HG03442 (cell line): ENCODE measurements around the gene TMEM238L.

Experiments used
- ATAC-seq: cut with Tn5 transposase; IDR thresholded peaks from one replicate; pipeline ENCODE4 v1.9.1; 2021; ENCODE audit warnings: mild to moderate bottlenecking, moderate library complexity; ENCODE audit not compliant: unreplicated experiment

The TMEM238L gene

DNA sequence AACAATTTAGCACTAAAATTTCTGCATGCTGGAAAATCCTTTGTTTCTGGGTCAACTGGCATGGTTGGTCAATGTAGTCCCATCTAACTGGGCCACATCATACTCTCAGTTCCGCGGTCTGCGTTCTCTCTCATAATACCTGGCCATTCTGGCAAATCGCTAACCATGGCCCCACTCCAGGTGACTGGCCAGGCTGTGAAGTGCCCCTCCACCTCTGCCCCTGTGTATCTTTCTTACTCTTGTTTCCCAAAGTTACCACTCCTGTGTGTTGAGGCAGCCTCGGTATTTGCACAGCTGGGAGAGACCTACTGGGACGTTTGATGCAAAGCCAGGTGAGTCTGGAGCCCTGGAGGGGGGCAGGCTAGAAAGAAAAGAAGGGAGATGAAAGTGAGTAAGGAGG, 2.0 kb upstream of the TMEM238L start:
- ATAC-seq = no peak

DNA sequence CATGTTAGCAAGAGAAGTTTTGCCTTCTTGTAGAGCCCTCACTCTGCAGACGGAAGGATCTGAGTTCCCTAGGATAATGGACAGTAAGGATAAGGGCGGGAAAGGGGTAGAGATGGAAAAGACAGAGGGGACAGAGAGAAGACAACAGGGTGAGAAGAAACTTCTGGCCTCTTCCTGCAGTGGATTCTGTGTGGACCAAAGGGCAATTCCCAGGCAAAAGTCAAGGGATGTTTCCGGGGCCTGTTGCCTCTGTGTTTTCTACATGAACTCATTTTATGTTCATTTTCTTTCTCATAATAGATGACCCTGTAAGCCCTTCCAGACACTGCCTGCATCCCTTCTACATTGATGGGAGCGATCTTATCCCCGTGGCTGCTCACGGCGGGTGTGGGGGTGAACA, 647 bp upstream of the TMEM238L start:
- no peak for ATAC-seq

DNA sequence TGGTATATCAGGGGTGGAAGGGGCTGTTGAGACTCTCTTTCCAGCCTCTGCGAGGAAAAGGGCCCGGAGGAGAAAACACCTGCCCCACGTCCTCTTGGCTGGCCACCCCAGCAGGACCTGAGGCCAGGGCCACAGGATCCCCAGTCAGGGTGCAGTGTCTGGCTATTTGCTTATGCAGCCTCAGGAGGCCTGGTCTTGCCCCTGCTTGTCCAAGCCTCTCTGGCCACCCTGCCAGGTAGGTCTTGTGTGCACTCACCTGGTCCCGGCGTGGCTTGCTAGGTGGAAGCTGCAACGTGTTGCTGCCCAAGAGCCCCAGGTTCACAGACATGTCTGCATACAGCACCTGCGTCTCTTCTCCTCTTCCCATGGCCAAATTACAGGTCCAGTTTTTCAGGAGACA, 549 bp downstream of the TMEM238L start:
- ATAC-seq = no peak

DNA sequence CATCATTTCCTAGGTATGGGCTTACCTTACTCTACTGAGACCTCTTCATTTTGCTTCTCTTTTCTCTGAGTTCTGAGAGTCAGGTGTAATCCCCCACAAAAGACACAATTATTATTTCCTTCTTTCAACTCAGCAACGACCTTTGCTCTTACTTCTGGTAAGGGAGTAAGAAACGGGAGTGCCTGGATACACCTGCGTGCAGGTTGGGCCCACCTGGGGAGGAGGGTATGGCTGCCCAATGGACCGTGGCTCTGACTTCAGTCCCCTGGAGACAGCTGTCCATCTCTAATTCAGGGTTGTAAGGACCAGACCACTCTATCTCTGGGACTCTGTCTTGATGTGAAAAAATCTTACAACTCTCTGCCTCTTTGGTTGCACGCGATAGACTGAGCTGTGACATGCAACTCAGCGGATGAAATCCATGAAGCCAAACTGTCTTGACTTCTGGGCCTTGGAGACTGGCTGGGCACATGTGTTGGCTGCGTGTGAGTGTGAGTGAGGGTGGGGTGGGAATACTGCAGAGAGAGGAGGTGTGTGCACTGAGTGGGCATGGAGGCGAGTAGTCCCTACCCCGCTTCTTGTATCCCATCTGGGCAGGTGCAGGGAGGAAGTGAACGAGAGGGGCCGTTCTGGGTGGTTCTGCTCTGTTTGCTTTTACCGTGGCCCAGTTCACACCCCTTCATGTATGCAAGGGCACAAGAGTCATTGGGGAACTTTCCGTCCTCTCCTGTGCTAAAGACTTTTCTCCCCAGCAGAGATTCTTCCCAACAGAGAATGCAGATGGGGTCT, 1.2 kb downstream of the TMEM238L start:
- ATAC-seq = no peak

DNA sequence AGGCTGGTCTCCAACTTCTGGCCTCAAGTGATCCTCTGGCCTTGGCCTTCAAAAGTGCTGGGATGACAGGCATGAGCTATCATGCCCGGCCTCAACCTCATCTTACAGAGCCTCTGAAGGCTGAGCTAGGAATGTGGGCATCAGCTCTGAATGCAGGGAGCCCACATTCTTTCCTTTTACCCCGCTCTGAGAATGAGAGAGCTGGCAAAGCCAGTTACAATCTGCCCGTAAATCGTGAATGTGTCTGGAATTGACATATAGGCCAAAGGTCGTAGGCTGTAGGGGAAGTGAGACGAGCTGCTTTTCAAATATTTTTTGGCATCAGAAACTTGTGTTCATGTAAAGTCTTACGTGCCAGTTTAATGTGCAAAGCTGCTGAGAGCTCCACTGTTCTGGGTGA, 4.5 kb downstream of the TMEM238L start:
- no peak for ATAC-seq

DNA sequence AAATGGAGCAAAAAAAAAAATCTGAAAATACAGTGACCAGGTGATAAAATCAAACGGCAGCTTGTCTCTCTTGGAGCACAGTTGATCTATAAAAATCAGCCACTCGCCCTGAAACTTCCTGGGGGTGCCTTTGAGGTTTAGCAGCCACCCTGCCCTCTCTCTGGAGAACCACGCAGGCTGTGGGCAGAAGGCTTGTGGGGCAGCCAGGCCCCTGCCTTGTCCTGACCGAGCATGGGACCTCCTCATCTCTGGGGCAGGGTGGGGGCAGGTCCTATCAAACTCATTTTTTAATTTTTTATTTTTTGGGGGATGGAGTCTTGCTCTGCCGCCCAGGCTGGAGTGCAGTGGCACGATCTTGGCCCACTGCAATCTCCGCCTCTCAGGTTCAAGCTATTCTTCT, 5.0 kb downstream of the TMEM238L start:
- no peak for ATAC-seq

DNA sequence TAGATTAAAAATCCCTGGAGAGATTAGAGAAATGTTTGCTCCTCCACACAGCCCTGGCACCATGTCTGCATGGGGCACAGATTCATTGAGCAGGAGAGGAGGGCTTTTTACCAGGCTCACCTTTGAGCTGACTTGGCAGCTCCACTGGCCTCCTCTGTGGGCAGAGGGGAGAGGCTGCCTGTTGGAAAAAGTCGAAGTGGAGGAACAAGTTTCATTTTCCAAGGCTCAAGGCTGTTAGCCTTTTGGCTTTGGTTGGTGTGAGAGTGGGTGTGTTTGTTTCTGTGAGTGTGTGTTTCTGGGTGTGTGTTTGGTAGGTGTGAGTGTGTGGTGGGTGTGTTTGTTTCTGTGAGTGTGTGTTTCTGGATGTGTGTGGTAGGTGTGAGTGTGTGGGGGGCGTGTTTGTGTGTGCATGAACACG, 5.6 kb downstream of the TMEM238L start:
- no peak for ATAC-seq

DNA sequence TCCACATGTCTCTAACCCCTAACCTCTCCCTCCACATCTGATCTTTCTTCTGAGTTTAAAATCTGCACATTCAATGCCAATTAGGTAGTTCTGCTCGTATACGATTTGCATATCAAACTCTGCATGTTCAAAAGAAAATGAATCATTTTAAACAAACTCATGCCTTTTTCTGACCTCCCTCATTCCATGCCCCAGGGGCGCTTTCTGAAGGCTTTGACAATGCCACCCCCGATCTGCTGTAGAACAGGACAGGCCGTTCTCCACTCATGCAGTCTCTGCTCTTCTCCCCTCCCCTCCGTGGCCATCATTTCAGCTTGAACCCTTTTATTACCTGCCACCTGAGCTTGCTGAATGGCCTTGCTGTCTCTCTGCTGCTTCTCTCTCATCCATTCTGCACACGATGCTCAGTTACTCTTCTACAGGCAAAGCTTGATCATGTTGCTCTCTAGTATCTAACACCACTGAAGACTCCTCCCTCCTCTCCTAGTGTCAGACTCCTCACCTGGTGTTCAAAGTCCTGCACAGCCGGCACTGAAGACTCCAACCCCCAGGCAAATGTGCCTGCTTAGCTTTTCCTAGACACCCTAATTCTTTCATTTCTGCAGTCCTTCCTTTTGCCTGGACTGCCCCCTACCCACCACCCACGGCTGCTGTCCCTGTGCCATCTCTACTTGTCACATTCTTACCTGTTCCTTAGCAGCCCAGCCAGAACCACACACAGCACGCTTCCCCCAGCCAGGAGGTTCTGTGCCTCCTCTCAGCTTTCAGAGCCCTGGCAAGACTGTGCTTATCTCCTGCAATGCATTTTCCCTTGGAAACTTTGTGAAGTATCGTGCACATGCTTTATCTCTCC, 6.2 kb downstream of the TMEM238L start:
- no peak for ATAC-seq

DNA sequence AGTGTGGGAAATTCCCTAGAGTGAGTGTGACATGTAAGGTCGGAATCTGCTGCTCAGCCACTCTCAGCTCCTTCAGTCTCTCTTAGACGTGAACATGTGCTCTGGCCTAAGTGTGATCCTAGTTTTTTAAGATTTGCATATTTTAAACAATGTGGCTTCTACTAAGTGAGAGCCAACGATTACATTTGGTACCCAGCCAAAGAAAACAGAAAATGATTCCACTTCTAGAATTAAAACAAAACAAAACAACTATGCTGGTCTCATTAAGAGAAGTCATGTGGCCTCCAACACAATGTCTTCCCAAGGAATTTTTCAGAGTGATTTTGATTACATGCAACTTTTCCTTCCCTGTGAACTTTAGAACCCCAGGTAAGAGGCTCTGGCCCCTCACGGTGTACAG, 10.1 kb downstream of the TMEM238L start:
- ATAC-seq = no peak

DNA sequence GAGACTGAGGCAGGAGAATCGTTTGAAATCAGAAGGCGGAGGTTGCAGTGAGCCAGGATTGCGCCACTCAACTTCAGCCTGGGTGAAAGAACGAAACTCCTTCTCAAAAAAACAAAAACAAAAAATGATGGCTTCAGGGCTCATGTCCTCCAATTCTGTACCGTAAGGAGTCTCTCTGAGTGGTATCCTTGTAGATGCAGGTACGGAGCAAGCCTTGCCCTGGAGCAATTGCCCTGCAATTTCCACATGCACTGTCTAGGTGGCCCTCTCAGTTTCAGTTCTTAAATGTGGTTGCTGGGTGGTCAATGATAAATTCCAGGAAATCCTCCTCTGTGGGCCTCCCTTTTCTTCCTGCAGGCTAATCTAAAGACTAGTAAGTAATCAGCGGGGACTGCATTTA, 10.6 kb downstream of the TMEM238L start:
- no peak for ATAC-seq

DNA sequence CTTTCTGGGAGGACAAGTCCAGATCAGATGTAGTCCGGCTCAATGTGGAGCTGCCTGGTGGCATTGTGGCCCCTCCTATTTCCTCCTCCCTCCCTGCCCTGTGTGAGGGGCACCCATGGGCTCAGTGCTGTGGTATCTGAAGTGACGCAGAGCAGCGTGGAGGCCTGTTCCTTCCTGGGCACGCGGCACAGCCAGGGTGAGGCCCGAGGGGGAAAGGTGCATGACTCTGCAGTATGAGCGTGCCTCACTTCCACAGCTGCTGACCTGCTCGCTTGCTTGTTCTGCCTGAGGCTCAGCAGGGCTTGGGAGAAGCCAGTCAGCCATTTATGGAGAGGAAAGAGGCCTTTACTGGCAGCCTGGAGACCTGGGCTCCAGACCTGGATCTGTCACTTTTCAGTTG, 11.7 kb downstream of the TMEM238L start:
- no peak for ATAC-seq

DNA sequence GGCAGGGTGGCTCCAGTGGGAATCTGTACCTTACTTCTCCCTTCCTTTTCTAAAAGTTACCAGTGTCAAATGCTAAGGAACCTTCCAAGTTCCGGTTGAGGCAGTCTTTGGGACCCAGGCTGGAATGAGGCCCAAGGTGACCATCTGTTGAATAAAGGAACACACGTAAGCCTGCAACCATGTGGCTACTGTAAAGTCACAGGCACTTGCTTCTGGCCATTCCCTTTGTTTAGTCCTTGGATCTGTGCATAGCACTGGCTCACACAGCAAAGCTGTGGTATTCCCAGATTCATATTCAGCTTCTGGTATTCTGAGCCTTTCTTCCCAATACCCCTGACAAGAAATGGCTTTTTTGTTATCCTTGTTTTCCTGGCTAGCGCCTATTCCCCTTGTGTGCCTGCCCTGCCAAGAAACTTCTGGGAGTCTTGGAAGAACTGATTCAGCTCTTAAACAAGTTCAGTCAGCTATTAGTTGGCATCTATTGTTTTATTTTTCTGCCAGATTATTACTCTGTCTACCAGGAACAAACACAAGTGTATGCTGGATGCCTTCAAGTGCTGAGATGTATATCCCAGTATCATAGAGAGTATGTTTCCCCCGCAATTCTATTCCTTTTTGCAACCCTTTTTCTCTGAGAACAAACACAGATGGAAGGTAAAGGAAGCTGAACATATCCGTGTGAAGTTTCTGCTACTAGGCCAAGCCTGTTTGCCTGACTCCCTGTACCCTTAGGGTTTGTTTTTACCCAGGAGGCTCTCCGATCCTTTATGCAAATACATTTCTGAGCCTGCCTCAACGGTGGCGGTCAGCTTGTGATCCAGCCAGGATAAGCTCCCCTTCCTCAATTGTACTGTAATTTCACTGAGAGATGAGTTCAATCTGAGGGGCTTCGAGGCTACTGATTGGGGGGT, 13.2 kb downstream of the TMEM238L start:
- ATAC-seq = no peak

DNA sequence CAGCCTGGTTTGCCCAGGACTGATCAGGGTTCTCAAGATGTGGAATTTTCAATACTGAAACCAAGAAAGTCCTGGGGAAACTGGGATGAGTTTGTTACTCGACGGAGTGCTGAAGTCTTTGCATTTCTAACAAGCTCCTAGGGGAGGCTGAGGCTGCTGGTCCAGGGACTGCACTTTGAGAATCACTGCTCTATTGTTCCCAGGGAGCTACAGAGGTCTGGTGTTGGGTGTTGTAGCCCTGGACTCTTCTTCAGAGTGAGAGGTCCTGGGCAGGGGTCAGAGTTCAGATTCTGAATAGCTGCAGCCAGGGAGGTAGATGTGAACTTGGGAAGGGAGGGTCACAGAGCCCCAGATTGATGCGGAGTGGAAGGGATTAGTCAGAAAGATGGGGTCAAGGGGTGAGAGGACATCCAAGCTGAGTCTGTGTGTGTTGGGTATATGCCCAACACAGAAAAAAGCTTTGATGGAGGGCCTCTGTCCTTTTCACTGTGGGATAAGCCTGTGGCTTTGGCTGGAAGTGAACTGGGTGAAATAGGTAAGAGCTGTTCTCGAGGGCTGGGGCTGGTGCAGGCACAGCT, 14.1 kb downstream of the TMEM238L start:
- ATAC-seq = no peak

DNA sequence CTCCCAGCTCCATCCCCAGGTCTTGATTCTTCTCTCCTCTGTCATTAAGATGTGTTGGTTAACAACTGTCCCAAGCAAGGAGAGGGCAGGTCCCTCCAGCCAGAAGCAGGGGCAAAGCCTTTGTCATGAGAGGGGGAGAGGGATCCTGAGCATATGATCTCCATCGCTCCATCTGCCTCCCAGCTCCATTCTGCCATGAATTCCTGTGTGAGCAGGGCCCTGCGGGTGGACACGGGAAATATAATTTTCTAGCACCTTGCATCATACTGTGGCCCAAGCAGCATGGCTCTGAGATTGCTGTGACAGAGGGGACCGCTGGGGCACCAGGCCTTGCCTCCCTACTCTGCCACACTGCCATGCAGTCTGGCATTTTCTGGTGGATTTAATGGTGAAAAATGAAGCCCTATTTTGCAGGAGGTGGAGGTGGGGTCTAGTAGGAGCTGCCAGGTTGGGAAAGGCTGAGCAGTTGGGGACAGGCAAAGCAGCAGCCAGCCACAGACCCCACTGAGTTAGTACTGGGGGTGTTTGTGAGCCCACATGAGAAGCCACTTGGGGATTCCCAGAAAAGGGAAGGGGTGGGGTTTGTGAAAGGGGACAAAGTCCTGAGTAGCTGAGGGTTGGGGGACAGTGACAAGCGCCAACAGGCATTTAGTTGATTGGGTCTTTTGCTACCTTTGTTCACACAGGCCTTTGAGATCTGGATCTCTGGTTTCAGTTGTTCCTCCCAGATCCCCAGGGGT, 16.4 kb downstream of the TMEM238L start:
- no peak for ATAC-seq

DNA sequence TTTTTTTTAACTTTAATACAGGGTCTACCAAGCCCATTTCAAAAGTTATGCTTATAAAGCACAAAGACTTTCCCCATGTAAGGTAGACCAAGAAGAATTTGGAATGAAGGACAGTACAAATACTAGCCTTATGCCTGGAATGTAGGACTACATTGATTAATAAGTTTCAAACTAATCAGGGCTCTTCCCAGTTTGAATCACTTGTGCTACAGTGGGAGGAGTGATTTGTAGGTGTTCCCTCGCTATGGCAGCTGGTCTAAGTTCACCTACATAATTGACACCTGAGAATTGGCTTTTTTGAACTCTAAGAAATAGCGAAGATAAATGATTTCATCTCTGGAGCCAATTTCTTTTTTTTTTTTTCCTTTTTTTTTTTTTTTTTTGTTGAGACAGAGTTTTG, 18.6 kb downstream of the TMEM238L start:
- no peak for ATAC-seq

DNA sequence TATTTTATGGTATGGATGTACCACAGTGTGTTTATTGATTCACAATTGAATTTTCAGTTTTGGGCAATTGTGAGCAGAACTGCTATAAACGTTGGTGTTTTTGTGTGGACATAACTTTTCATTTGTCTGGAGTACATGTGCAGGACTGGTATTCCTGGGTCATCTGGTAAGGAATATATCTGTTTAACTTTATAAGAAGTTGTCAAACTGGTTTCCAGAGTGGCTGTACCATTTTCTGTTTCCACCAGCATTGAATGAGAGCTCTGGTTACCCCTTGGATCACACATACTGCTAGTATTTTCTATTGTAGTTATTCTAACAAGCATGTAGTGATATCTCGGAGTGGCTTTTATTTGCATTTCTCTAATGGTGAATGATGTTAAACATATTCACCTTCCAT, 24.3 kb downstream of the TMEM238L start:
- ATAC-seq = no peak

DNA sequence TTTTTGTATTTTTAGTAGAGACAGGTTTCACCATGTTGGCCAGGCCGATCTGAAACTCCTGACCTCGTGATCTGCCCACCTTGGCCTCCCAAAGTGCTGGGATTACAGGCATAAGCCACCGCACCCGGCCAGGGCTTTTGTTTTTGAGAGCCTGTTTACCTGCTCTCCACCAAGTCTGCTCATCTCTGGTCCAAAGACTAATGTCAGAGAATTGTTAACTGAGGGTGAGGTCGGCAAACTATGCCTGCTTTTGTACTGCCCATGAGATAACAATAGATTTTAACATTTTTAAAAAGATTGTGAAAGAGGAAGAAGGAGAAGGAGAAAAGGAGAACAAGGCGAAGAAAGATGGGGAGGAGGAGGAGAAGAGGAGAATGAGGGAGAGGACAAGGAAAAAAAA, 26.0 kb downstream of the TMEM238L start:
- ATAC-seq = no peak

DNA sequence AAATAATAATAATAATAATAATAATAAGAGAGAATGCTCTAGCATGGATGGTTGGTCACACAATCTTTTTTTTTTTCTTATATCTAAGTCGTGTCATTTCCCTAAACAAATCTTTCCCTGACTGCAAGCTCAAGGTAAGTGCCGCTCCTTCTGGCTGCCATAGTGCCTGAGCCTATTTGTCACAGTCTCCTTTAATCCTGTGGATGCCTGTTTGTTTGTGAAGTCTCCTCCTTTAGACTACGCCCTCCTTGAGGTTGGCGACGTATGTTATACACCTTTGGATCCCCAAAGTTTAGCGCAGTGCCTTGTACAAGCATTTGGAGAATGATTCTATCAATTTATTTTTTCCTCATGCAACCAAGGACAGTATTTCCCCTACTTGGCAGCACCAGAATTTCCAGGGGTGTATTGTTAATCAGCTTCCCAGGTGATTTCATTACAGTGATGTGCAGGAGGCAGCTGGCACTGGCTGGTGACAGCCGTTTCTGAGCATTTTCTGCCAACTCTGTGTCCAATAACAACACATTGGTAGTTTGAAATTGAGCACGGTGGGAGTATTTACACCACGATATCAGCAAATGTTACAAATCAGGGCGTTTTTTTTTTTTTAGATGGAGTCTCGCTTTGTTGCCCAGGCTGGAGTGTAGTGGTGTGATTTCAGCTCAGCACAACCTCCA, 26.6 kb downstream of the TMEM238L start:
- no peak for ATAC-seq

DNA sequence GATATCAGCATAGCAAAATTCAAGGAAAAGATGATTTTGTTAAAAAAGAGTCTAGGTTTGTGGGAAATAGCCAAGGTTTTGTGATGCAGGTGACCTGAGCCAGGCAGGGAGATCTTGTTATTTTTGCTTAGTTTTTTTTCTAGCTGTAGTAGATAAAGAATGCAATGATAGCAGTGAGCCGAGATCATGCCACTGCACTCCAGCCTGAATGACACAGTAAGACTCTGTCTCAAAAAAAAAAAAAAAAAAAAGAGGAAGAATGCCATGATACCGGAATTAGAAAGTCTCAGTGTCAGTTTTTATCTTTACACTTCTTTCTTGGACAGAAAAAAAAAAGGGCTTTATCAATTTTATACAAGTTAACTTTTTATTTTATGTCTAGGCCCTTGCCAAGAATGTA, 27.5 kb downstream of the TMEM238L start:
- ATAC-seq = no peak
